Osteocyte (in vitro differentiated cells): Measurements from ENCODE around the gene APLF. TPM values are rescaled to one million over a fixed set of nuclear protein-coding genes. Genes with fewer than 3 reads are reported as not detected.

Experiments used
- DNase-seq: peaks from one replicate; pipeline ENCODE4 v3.0.0; 2021; ENCODE audit warnings: mixed read lengths; ENCODE audit not compliant: unreplicated experiment; ENCODE audit errors: extremely low spot score
- H3K27ac Mint-ChIP-seq: one replicate; pipeline ENCODE4 v1.8.0; 2021; ENCODE audit warnings: mild to moderate bottlenecking, mixed read lengths; ENCODE audit not compliant: unreplicated experiment
- H3K27me3 Mint-ChIP-seq: one replicate; pipeline ENCODE4 v1.8.0; 2021; ENCODE audit warnings: mixed read lengths; ENCODE audit not compliant: unreplicated experiment
- H3K36me3 Mint-ChIP-seq: one replicate; pipeline ENCODE4 v1.8.0; 2021; ENCODE audit warnings: mixed read lengths; ENCODE audit not compliant: unreplicated experiment
- H3K4me1 Mint-ChIP-seq: one replicate; pipeline ENCODE4 v1.8.0; 2021; ENCODE audit warnings: mixed read lengths; ENCODE audit not compliant: unreplicated experiment
- H3K4me3 Mint-ChIP-seq: one replicate; pipeline ENCODE4 v1.8.0; 2021; ENCODE audit warnings: mild to moderate bottlenecking, moderate library complexity, mixed read lengths; ENCODE audit not compliant: unreplicated experiment
- H3K9me3 Mint-ChIP-seq: one replicate; pipeline ENCODE4 v1.8.0; 2021; ENCODE audit warnings: mixed read lengths; ENCODE audit not compliant: unreplicated experiment
- total RNA-seq: library from RNA; stranded (reverse); gene quantifications from 2 replicates; pipeline ENCODE4 v1.2.1, GENCODE V29; 2021
- TF ChIP-seq, protein P1 (sequence below): fragments of 200-600 bp; sonication (generic); IDR thresholded peaks from 2 replicates; pipeline ENCODE4 v1.5.0; 2021; ENCODE audit warnings: antibody characterized with exemption, mild to moderate bottlenecking, moderate library complexity

APLF gene
- total RNA-seq, 1 donor from 2014 or later: 6.4 TPM

DNA sequence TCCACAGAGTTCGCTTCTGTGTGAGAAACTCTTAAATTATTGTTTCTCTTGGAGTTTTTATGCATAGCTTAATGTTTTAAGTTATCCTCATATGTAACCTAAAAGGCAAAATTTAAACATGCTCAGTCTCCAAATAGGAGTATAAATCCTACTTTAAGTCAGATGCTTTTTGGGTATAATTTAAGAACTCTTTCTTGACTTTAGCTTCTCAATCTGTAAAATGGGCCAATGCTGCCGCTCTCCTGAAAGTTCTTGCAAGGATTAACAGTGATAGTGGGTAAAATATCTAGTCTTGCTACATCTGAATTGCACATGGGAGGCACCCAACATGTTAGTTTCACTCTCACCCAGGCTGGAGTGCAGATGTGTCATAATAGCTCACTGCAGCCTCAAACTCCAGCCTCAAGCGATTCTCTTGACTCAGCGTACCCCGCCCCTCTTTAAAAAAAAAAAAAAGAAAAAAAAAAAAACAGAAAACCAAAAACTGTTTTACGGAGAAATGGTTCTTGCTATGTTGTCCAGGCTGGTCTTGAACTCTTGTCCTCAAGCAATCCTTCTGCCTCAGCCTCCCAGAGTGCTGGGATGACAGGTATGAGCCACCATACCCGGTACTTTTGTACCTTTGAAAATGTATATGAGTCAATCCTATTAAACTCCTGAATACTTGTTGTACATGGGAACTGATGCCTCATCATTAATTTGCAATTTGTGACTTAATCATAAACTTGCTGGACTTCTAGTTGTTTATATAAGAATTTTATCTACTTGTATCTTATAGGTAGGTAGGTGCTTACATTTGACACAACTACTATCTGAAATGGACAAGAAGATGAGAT, 2.1 kb upstream of the APLF start:
- DNase-seq: no peak
- Mint-ChIP-seq H3K27ac (no peak overlapping the region), H3K27me3 (no peaks in the 10 kb centered on the region), H3K9me3 (no peaks in the 10 kb centered on the region), H3K4me3 (peak overlapping the region; percentile 96), H3K4me1 (peaks cover 22% of the 10 kb centered on the region), H3K36me3 (no peaks in the 10 kb centered on the region)
- TF ChIP-seq, protein P1, sequence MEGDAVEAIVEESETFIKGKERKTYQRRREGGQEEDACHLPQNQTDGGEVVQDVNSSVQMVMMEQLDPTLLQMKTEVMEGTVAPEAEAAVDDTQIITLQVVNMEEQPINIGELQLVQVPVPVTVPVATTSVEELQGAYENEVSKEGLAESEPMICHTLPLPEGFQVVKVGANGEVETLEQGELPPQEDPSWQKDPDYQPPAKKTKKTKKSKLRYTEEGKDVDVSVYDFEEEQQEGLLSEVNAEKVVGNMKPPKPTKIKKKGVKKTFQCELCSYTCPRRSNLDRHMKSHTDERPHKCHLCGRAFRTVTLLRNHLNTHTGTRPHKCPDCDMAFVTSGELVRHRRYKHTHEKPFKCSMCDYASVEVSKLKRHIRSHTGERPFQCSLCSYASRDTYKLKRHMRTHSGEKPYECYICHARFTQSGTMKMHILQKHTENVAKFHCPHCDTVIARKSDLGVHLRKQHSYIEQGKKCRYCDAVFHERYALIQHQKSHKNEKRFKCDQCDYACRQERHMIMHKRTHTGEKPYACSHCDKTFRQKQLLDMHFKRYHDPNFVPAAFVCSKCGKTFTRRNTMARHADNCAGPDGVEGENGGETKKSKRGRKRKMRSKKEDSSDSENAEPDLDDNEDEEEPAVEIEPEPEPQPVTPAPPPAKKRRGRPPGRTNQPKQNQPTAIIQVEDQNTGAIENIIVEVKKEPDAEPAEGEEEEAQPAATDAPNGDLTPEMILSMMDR: no peak

DNA sequence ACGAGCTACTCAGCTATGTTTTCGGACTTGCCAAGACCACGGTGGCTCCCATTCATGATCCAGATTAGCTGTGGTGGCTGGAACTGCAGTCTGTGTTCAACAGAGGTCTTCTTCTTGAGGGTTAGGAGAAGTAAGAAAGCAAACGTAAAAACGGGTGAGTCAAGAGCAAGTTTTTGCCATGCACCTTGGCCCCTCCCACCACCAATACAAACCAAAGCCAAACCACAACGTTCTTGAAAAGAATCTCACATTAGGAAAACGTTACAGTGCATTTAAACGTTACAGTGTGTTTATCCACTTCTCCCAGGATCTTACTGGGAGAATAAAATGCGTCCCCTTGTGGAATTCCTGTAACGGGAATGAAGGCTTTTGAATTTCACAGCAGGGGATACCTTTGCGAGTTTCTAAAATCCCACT, 1.0 kb upstream of the APLF start:
- Mint-ChIP-seq H3K36me3 (no peaks in the 10 kb centered on the region), H3K4me1 (peaks cover 22% of the 10 kb centered on the region), H3K9me3 (no peaks in the 10 kb centered on the region), H3K27ac (peak overlapping the region; percentile 94), H3K27me3 (no peaks in the 10 kb centered on the region), H3K4me3 (peak overlapping the region; percentile 96)
- DNase-seq: no peak
- TF ChIP-seq, protein P1: peak; percentile 18

GRCh38 chr2:68466778-68467076, 658 bp upstream of the APLF start:
- TF ChIP-seq, protein P1: no peak
- peaks cover 22% of the 10 kb centered on the region for H3K4me1 Mint-ChIP-seq
- peak overlapping the region; percentile 94 for H3K27ac Mint-ChIP-seq
- H3K4me3 Mint-ChIP-seq: peak overlapping the region; percentile 96
- H3K27me3 Mint-ChIP-seq: no peaks in the 10 kb centered on the region
- H3K36me3 Mint-ChIP-seq: no peaks in the 10 kb centered on the region
- DNase-seq: no peak
- no peaks in the 10 kb centered on the region for H3K9me3 Mint-ChIP-seq

GRCh38 chr2:68468801-68469200, 1.4 kb downstream of the APLF start:
- H3K9me3 Mint-ChIP-seq: no peaks in the 10 kb centered on the region
- peak overlapping the region; percentile 96 for H3K4me3 Mint-ChIP-seq
- DNase-seq: no peak
- H3K36me3 Mint-ChIP-seq: no peaks in the 10 kb centered on the region
- TF ChIP-seq, protein P1: no peak
- no peaks in the 10 kb centered on the region for H3K27me3 Mint-ChIP-seq
- no peak overlapping the region for H3K27ac Mint-ChIP-seq
- H3K4me1 Mint-ChIP-seq: peaks cover 22% of the 10 kb centered on the region

GRCh38 chr2:68469935-68470334, 2.5 kb downstream of the APLF start:
- Mint-ChIP-seq H3K27me3 (no peaks in the 10 kb centered on the region), H3K4me1 (peaks cover 22% of the 10 kb centered on the region), H3K36me3 (no peaks in the 10 kb centered on the region), H3K9me3 (no peaks in the 10 kb centered on the region), H3K27ac (no peak overlapping the region), H3K4me3 (no peak overlapping the region)
- no peak for DNase-seq
- TF ChIP-seq, protein P1: no peak
